Measurements from ENCODE around the gene MBD5.

Gene MBD5

GRCh38 chr2:148552675-148553331 is 531.9 kb downstream of the MBD5 start:
- Histone ChIP-seq H2AK5ac (ENCODE audit: low read depth, low read length) (no peak overlapping the region), H2BK120ac (ENCODE audit: low read depth, low read length) (no peak overlapping the region), H3K27me3 (ENCODE audit: control insufficient read depth in 3 of 3, insufficient read depth in 3 of 3, low read depth in 1 of 3, low read length in 3 of 3) (no peaks in the 10 kb centered on the region), H3K4me3 (ENCODE audit: low read length in 2 of 2) (no peak overlapping the region), H2BK5ac (ENCODE audit: low read length) (no peak overlapping the region), H3K4me1 (ENCODE audit: control insufficient read depth in 2 of 2, insufficient read depth in 1 of 2, low read depth in 1 of 2, low read length in 2 of 2) (peaks cover 1 to 12% of the 10 kb centered on the region in 2 donors), H2BK15ac (ENCODE audit: low read length) (no peak overlapping the region), H3K18ac (ENCODE audit: low read length) (peak overlapping the region; percentile 61), H3K4ac (ENCODE audit: low read length) (no peak overlapping the region), H2BK12ac (ENCODE audit: low read length) (no peak overlapping the region), H3K14ac (ENCODE audit: low read length) (no peak overlapping the region), H3K36me3 (replicated peaks in 1 of 2; ENCODE audit: control insufficient read depth in 2 of 2, insufficient read depth in 2 of 2, low read length in 2 of 2) (no peaks in the 10 kb centered on the region), H3K4me2 (ENCODE audit: insufficient read depth, low read length, poor library complexity, severe bottlenecking) (no peak overlapping the region), H4K8ac (ENCODE audit: low read depth, low read length) (no peak overlapping the region), H2AFZ (ENCODE audit: low read length) (peak overlapping the region; percentile 17), H3K23ac (ENCODE audit: low read depth, low read length, poor library complexity) (no peak overlapping the region), H3K27ac (replicated peaks; ENCODE audit: low read length) (no peak overlapping the region), H3K9ac (ENCODE audit: low read depth, low read length, poor library complexity) (no peak overlapping the region), H3K9me3 (replicated peaks in 1 of 2; ENCODE audit: control insufficient read depth in 2 of 2, insufficient read depth in 1 of 2, low read depth in 1 of 2, low read length in 2 of 2) (peaks cover 0 to 4% of the 10 kb centered on the region in 2 donors), H4K91ac (ENCODE audit: low read depth, low read length, poor library complexity) (no peak overlapping the region), H3K79me1 (ENCODE audit: low read depth, low read length) (no peaks in the 10 kb centered on the region)
- DNase-seq (ENCODE audit: low spot score): no peak
- no CpG with 5 or more reads among the region's 9 CpGs for WGBS, 2 donors (ENCODE audit: extremely low coverage in 2 of 2, insufficient read length in 2 of 2, insufficient replicate concordance in 1 of 2)

- Histone ChIP-seq H2AK5ac (ENCODE audit: low read depth, low read length) (no peak overlapping the region), H3K27ac (replicated peaks; ENCODE audit: low read length) (no peak overlapping the region), H3K4me1 (ENCODE audit: control insufficient read depth in 2 of 2, insufficient read depth in 1 of 2, low read depth in 1 of 2, low read length in 2 of 2) (peaks cover 1 to 12% of the 10 kb centered on the region in 2 donors), H3K27me3 (ENCODE audit: control insufficient read depth in 3 of 3, insufficient read depth in 3 of 3, low read depth in 1 of 3, low read length in 3 of 3) (no peaks in the 10 kb centered on the region), H3K4me2 (ENCODE audit: insufficient read depth, low read length, poor library complexity, severe bottlenecking) (no peak overlapping the region), H3K23ac (ENCODE audit: low read depth, low read length, poor library complexity) (no peak overlapping the region), H3K79me1 (ENCODE audit: low read depth, low read length) (no peaks in the 10 kb centered on the region), H2AFZ (ENCODE audit: low read length) (peak overlapping the region; percentile 17), H3K4ac (ENCODE audit: low read length) (no peak overlapping the region), H2BK12ac (ENCODE audit: low read length) (no peak overlapping the region), H2BK5ac (ENCODE audit: low read length) (no peak overlapping the region), H3K14ac (ENCODE audit: low read length) (no peak overlapping the region), H4K91ac (ENCODE audit: low read depth, low read length, poor library complexity) (no peak overlapping the region), H3K36me3 (replicated peaks in 1 of 2; ENCODE audit: control insufficient read depth in 2 of 2, insufficient read depth in 2 of 2, low read length in 2 of 2) (no peaks in the 10 kb centered on the region), H4K8ac (ENCODE audit: low read depth, low read length) (no peak overlapping the region), H3K18ac (ENCODE audit: low read length) (no peak overlapping the region), H2BK15ac (ENCODE audit: low read length) (no peak overlapping the region), H3K4me3 (ENCODE audit: low read length in 2 of 2) (no peak overlapping the region), H3K9me3 (replicated peaks in 1 of 2; ENCODE audit: control insufficient read depth in 2 of 2, insufficient read depth in 1 of 2, low read depth in 1 of 2, low read length in 2 of 2) (peaks cover 0 to 5% of the 10 kb centered on the region in 2 donors), H3K9ac (ENCODE audit: low read depth, low read length, poor library complexity) (no peak overlapping the region), H2BK120ac (ENCODE audit: low read depth, low read length) (no peak overlapping the region)
- DNase-seq (ENCODE audit: low spot score): no peak
- no CpG with 5 or more reads among the region's 7 CpGs for WGBS, 2 donors (ENCODE audit: extremely low coverage in 2 of 2, insufficient read length in 2 of 2, insufficient replicate concordance in 1 of 2)
These were observed 532.5 kb downstream of the MBD5 start for GRCh38 chr2:148553332-148553887.

GRCh38 chr2:148554459-148555247 is 533.8 kb downstream of the MBD5 start:
- Histone ChIP-seq H3K27ac (replicated peaks; ENCODE audit: low read length) (no peak overlapping the region), H2BK12ac (ENCODE audit: low read length) (no peak overlapping the region), H4K8ac (ENCODE audit: low read depth, low read length) (no peak overlapping the region), H2BK5ac (ENCODE audit: low read length) (no peak overlapping the region), H3K4me1 (ENCODE audit: control insufficient read depth in 2 of 2, insufficient read depth in 1 of 2, low read depth in 1 of 2, low read length in 2 of 2) (peaks cover 1 to 12% of the 10 kb centered on the region in 2 donors), H3K79me1 (ENCODE audit: low read depth, low read length) (no peaks in the 10 kb centered on the region), H3K23ac (ENCODE audit: low read depth, low read length, poor library complexity) (no peak overlapping the region), H3K18ac (ENCODE audit: low read length) (no peak overlapping the region), H3K4me2 (ENCODE audit: insufficient read depth, low read length, poor library complexity, severe bottlenecking) (no peak overlapping the region), H3K9me3 (replicated peaks in 1 of 2; ENCODE audit: control insufficient read depth in 2 of 2, insufficient read depth in 1 of 2, low read depth in 1 of 2, low read length in 2 of 2) (peaks cover 0 to 5% of the 10 kb centered on the region in 2 donors), H2AK5ac (ENCODE audit: low read depth, low read length) (no peak overlapping the region), H3K4ac (ENCODE audit: low read length) (no peak overlapping the region), H3K36me3 (replicated peaks in 1 of 2; ENCODE audit: control insufficient read depth in 2 of 2, insufficient read depth in 2 of 2, low read length in 2 of 2) (no peaks in the 10 kb centered on the region), H4K91ac (ENCODE audit: low read depth, low read length, poor library complexity) (no peak overlapping the region), H3K9ac (ENCODE audit: low read depth, low read length, poor library complexity) (peak overlapping the region; percentile 47), H2AFZ (ENCODE audit: low read length) (peak overlapping the region; percentile 74), H3K27me3 (ENCODE audit: control insufficient read depth in 3 of 3, insufficient read depth in 3 of 3, low read depth in 1 of 3, low read length in 3 of 3) (no peaks in the 10 kb centered on the region), H2BK15ac (ENCODE audit: low read length) (no peak overlapping the region), H2BK120ac (ENCODE audit: low read depth, low read length) (no peak overlapping the region), H3K14ac (ENCODE audit: low read length) (no peak overlapping the region), H3K4me3 (ENCODE audit: low read length in 2 of 2) (no peak overlapping the region)
- DNase-seq (ENCODE audit: low spot score): no peak
- no CpG with 5 or more reads among the region's 6 CpGs for WGBS, 2 donors (ENCODE audit: extremely low coverage in 2 of 2, insufficient read length in 2 of 2, insufficient replicate concordance in 1 of 2)
